NCI-H146 (cell line): Measurements from ENCODE around the gene GCDH.
"Not testable (repeated sequence)": the region's sequence is repeated elsewhere in the genome, so short reads cannot be mapped to it uniquely, and the experiment has no call there.

ENCODE experiments used
- DNase-seq: peaks from one replicate; lab custom pipeline; 2025; lab: John Stamatoyannopoulos, UW

Gene GCDH

DNA sequence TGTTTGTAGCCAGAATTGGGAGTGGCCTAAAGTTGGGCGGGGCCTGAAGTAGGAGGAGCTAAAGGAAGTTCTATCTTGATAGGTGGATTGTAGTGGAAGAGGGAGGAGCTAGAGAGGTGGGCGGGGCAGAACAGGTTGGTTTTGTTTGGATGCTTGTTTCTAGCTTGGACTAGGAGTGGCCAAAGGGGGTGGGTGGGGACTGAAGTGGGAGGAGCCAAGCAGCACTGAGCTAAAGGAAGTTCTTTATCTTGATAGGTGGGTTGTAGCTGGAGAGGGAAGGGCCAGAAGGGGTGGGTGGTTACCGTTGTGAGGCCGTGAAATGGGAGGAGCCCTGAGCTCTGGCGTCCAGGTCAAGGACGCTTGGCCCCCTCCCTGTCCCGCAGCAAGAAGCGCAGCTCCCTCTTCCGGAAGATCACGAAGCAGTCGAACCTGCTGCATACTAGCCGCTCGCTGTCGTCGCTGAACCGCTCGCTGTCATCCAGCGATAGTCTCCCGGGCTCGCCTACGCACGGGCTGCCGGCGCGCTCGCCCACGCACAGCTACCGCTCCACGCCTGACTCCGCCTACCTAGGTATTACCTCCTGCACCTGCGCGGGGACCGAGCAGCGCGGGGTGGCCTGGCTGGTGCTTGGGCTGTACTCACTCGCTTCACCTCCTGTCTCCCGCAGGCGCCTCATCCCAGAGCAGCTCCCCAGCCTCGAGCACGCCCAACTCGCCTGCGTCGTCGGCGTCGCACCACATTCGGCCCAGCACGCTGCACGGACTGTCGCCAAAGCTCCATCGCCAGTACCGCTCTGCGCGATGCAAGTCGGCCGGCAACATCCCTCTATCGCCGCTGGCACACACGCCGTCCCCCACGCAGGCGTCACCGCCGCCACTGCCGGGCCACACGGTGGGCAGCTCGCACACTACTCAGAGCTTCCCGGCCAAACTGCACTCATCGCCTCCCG lies 17.7 kb upstream of the GCDH start:
- no peak for DNase-seq

DNA sequence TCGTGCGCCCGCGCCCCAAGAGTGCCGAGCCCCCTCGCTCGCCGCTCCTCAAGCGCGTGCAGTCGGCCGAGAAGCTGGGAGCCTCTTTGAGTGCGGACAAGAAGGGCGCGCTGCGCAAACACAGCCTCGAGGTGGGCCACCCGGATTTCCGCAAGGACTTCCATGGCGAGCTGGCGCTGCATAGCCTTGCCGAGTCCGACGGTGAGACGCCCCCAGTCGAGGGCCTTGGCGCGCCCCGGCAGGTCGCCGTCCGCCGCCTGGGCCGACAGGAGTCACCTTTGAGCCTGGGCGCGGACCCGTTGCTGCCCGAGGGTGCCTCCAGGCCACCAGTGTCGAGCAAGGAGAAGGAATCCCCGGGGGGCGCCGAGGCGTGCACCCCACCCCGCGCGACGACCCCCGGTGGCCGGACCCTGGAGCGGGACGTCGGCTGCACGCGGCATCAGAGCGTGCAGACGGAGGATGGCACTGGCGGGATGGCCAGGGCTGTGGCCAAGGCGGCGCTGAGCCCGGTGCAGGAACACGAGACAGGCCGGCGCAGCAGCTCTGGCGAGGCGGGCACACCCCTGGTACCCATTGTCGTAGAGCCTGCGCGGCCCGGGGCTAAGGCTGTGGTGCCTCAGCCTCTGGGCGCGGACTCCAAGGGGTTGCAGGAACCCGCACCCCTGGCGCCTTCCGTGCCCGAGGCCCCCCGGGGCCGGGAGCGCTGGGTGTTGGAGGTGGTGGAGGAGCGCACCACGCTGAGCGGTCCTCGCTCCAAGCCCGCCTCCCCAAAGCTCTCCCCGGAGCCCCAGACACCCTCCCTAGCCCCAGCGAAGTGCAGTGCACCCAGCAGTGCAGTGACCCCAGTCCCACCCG lies 16.8 kb upstream of the GCDH start:
- no peak for DNase-seq

GRCh38 chr19:12875086-12875485 lies 15.9 kb upstream of the GCDH start:
- no peak for DNase-seq

- peak; percentile 77 for DNase-seq
Measured at GRCh38 chr19:12880551-12881171, 10.3 kb upstream of the GCDH start.

DNA sequence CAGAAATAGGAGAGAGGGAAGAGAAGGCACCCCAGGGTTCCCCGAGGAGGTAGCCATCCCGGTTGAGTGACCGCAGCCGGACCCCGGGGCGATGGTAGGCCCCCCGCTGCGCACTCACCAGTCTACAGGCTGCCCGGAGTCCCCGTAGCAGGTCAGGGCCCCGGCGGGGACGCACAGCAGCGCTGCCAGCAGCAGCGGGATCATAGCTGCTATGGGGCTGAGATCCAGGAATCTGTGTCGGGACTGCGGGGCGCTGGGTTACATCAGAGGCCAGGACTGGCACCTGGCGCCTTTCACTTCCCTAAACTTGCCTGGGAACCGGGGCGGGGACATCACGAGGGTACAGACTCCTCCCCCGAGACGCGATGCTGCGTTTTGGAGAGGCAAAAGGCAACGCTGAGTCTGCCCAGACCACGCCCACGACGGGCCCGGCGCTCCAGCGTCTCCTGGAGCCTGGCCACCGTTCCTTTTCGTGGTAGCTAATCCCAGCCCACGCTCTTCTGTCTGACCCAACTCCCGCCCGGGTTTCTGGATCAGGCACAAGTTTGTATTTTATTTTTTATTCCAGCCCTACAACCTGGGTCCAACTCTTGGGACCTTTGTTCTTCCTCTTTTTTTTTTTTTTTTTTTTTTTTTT lies 9.7 kb upstream of the GCDH start, which contains the start of gene DNASE2:
Gene DNASE2 (minus strand): TSS at position 278 of the 637 bp plus-strand sequence. CDS start 74 bp downstream, at position 204.
- DNase-seq, result peak; percentile 99

- DNase-seq, result no peak
Measured at GRCh38 chr19:12882589-12882988, 8.4 kb upstream of the GCDH start.

DNA sequence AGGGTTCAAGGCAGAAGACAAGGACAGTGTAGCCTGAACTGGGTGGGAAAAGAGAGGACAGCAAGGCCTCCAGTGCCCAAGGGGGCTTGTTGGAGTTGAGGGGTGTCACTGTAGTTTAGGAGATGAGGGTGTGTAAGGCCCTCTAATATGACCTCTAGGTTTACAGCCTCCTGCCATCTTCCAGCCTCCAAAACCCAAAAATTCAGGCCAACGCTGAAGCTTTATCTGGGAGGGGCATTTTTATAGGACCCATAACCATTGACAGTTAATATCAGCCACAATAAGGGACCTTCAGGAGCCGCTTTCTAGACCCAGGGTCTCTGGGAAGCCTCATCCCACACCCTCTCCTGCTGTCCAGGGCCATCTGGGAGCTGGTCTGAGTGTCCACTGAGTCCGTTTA lies 6.8 kb upstream of the GCDH start:
- no peak for DNase-seq

- no peak for DNase-seq
Measured at GRCh38 chr19:12884627-12884925, 6.4 kb upstream of the GCDH start.

DNA sequence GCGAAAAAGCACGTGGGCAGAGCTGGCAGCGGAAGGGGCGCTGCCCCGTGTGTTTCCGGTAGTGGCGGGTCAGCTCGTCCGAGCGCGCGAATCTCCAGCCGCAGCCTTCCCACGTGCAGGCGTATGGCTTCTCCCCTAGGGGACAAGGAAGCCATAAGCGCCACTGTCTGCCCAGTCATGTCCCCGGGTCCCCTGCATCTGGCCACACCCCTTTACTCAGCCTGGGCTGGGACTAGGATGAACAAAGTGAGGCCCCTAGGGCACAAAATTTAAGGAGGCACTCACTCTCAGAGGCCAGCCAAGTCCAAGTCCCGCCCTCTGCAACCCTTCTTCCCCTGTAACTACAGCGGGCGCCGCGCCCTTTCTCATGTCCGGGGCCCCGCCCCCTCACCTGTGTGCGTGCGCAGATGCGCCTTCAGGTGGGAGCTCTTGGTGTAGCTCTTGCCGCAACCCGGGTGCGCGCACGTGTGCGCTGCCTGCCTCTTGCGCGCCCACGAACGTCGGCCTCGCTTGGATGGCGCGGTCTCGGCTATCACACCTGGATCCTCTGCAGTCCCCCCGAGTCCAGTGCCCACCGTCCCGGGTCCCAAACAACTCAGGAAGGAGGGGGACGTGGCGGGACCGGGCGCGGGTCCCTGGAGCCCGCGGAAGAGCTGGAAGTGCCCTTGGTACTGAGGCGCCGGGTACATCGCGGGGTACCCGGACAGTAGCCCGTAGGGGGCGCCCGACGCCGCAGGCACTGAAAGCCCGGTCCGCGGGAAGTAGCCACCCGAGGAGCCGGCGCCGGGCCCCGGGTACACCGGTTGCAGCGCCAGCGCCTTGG lies 5.8 kb upstream of the GCDH start:
- peak; percentile 100 for DNase-seq

DNA sequence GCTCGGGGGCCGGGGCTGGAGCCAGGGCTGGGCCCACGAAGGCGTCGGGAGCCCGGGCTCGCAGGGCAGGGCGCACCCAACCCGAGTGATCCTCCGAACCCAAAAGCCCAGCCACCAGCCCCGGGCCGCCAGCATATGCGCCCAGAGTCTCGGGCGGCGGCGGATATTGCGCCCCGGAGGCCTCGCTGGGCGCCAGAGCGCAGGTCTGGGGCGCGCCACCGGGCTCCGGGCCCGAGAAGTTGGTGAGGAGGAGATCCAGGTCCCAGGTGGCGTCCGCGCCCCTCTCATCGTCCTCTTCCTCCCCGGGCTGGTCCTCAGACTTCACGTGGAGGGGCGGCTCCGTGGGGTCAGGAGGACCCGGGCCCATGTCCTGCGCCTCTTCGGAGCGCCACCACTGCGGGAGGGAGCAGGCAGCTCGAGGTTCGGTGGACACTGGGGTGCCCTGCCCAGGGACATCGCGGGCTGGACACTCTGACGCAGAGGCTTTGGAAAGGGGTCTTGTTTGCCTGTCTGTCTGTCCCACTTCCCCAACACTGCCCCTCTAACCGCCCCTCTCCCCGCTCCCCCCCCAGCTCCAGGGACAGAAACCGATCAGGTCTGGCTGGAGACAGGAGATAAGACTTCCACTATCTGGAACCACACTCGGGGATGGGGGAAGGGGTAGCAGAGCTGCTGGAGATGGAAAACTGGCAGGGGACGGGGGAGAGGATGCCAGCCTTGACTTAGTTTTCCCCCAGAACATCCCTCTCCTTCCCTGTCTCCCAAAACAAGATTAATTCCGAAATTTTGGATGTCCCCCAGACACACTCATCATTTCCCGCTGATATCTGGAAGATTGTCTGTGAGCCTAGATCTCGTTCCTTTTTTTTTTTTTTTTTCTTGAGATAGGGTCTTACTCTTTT lies 5.0 kb upstream of the GCDH start:
- peak; percentile 76 for DNase-seq

DNA sequence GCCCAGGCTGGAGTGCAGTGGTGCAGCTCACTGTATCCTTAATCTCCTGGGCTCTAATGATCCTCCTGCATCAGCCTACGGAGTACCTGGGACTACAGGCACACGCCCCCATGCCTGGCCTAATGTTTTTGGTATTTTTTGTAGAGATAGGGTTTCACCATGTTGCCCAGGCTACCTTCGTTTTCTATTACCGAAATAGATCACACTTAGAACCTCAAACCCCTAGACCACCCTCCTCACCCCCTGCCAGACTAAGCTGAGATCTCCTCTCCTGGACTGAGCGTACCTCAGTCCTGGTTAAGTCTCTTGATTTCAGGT lies 4.3 kb upstream of the GCDH start:
- no peak for DNase-seq

- no peak for DNase-seq
Measured at GRCh38 chr19:12886969-12887747, 3.8 kb upstream of the GCDH start, which contains the start of gene KLF1. Gene KLF1, minus strand, starts transcription at chr19:12887201. Its CDS starts 61 bp downstream, at chr19:12887140.

DNA sequence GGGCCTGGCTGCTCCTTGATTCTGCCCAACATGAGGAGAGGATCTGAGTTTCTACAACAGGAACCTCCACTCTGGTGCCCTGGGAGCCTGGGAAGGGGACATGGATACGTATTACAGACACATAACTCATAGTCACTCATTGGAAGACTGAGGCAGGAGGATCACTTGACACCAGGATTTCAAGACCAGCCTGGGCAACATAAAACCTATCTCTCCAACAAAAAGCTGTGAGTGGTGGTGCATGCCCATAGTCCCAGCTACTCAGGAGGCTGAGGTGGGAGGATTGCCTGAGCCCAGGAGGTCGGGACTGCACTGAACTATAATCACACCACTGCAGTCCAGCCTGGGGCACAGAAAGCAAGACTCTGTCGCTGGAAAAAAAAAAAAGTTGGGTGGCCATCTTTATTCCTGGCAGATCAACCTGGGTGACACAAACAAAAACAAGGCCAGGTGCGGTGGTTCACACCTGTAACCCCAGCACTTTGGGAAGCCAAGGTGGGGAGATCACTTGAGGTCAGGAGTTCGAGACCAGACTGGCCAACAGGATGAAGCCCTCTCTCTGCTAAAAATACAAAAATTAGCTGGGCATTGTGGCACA lies 2.9 kb upstream of the GCDH start:
- DNase-seq, result no peak

GRCh38 chr19:12890299-12890786 lies 617 bp upstream of the GCDH start:
- DNase-seq, result not testable (repeated sequence)

DNA sequence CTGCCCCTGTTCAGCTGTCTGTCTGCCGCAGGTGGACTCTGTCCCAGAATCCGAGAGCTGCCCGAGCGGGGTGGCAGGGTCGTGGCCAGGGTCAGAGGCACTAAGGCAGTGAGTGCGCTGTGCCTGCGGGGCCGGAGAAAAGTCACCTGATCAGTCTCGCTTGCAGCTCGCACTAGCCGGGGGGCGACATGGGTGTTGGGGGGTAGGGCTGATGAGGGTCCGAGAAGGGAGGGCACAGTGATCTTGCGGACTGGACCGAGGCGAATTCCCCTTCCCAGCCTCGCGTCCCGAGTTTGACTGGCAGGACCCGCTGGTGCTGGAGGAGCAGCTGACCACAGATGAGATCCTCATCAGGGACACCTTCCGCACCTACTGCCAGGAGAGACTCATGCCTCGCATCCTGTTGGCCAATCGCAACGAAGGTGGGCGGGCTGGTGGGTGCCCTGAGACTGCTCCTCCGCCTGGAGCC lies 627 bp downstream of the GCDH start:
- no peak for DNase-seq

- DNase-seq, result no peak
Measured at GRCh38 chr19:12893582-12893981, 2.6 kb downstream of the GCDH start.

- no peak for DNase-seq
Measured at GRCh38 chr19:12896460-12896859, 5.5 kb downstream of the GCDH start.

- no peak for DNase-seq
Measured at GRCh38 chr19:12899891-12900518, 9.0 kb downstream of the GCDH start.
